ENCODE measurements around the gene HOXA13.

The HOXA13 gene

DNA sequence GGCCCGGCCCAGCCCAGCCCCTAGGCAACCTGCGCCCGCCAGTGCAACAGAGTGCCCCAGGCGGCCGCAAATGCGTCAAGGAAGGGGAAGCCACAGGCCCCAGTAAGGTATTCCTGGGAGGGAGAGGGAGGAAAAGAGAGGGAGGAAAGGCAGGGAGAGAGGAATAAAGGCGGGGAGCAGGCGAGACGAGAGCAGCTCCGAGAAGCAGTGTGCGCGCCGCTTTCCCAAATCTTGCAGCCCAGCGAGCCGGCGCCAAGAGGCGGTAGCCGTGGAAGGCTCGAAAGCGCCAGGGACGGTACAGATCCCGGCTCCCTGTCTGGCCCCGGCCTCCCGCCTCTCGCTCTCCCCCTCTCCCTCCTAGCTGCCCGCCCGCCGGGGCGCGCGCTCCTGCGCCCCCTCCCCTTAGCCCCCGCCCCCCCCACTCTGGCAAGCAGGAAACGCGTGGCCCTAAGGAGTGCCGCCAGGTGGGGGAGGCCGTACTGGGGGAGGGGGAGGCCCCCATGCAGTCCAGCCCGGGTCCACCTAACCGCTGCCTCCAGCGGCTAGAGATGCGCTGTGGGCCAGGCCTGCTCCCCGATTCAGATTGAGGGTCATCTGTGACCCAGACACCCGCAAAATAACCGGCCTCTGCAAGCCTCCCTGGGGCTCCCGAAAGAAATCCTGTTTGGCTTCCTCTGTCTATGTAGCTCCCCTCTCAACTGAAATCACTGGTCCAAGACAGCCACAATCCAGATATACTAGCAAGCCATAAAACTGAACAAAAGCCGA is 30.0 kb downstream of the HOXA13 start:
- Histone ChIP-seq H3K4me3 (ENCODE audit: extremely low read depth, insufficient read depth, low read length, poor library complexity, severe bottlenecking) (peak overlapping the region; percentile 23), H3K4me1 (ENCODE audit: control insufficient read depth, insufficient read depth, low read length, poor library complexity, severe bottlenecking) (peaks cover 5% of the 10 kb centered on the region), H3K36me3 (ENCODE audit: control insufficient read depth, insufficient read depth, low read length) (no peaks in the 10 kb centered on the region), H3K9me3 (ENCODE audit: control insufficient read depth, low read length) (no peaks in the 10 kb centered on the region), H3K27ac (ENCODE audit: low read depth, low read length, severe bottlenecking) (no peak overlapping the region)
- 1 to 2% methylated on average over 25 to 26 of the region's 46 CpGs for WGBS, 2 experiments (ENCODE audit: insufficient coverage in 2 of 2)

DNA sequence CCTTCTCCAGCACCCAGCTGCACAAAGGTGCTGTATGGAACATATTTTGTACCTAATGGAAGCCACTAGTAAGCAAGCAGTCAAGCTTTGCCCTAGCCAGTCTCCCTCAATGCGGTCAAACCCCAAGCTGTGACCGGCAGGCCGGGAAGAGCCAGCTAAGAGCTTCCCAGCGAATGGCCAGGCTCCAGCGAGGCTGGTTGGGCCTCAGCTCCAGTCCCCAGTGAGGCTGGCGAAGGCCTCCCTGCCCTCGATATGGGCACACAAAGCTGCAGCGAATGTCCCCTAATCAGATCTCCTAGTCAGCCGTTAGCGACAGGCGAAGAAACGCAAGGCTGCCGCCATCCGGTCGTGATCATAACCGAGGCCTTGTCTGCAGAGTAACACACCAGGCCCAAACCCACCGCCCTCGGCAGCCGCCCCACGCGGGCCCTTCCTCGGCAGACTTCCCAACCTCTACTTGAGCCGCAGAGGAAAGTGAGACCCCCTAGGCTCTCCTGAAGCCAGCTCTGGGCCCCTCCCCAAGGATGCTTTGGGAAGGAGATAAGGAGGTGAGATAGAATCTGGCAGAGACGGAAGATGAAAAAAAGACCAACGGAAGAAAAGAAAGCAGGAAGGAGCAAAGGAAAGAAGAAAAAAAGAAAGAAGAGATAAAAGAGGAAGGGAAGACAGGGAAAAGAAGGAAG is 31.5 kb downstream of the HOXA13 start:
- no peaks in the 10 kb centered on the region for H3K9me3 ChIP-seq (ENCODE audit: control insufficient read depth, low read length)
- peak overlapping the region; percentile 14 for H3K4me3 ChIP-seq (ENCODE audit: extremely low read depth, insufficient read depth, low read length, poor library complexity, severe bottlenecking)
- 6% methylated on average over 21 to 25 of the region's 25 CpGs for WGBS, 2 experiments (ENCODE audit: insufficient coverage in 2 of 2)
- no peak overlapping the region for H3K27ac ChIP-seq (ENCODE audit: low read depth, low read length, severe bottlenecking)
- peaks cover 2% of the 10 kb centered on the region for H3K4me1 ChIP-seq (ENCODE audit: control insufficient read depth, insufficient read depth, low read length, poor library complexity, severe bottlenecking)
- H3K36me3 ChIP-seq (ENCODE audit: control insufficient read depth, insufficient read depth, low read length) = no peaks in the 10 kb centered on the region

DNA sequence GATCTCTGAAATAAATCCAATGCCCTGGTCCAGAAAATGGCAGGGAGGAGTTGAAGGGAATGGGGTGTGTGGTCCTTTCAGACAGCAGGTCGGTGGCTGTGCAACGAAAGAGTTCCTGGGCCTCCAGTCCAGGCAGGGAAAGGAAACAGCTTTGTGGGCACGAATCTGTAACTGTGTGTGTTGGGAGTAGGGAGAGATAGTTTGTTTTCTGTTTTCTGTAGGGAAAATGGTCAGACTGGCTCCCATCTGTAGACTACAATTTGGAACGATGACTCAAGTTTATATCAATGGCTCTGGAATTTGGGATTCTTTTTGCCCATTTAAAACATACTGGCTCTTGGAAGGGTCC is 32.0 kb downstream of the HOXA13 start:
- H3K4me3 ChIP-seq (ENCODE audit: extremely low read depth, insufficient read depth, low read length, poor library complexity, severe bottlenecking) = no peak overlapping the region
- no peak overlapping the region for H3K27ac ChIP-seq (ENCODE audit: low read depth, low read length, severe bottlenecking)
- H3K9me3 ChIP-seq (ENCODE audit: control insufficient read depth, low read length) = no peaks in the 10 kb centered on the region
- no peaks in the 10 kb centered on the region for H3K36me3 ChIP-seq (ENCODE audit: control insufficient read depth, insufficient read depth, low read length)
- 7 to 20% methylated on average over 2 to 3 of the region's 4 CpGs for WGBS, 2 experiments (ENCODE audit: insufficient coverage in 2 of 2)
- H3K4me1 ChIP-seq (ENCODE audit: control insufficient read depth, insufficient read depth, low read length, poor library complexity, severe bottlenecking) = peaks cover 2% of the 10 kb centered on the region

DNA sequence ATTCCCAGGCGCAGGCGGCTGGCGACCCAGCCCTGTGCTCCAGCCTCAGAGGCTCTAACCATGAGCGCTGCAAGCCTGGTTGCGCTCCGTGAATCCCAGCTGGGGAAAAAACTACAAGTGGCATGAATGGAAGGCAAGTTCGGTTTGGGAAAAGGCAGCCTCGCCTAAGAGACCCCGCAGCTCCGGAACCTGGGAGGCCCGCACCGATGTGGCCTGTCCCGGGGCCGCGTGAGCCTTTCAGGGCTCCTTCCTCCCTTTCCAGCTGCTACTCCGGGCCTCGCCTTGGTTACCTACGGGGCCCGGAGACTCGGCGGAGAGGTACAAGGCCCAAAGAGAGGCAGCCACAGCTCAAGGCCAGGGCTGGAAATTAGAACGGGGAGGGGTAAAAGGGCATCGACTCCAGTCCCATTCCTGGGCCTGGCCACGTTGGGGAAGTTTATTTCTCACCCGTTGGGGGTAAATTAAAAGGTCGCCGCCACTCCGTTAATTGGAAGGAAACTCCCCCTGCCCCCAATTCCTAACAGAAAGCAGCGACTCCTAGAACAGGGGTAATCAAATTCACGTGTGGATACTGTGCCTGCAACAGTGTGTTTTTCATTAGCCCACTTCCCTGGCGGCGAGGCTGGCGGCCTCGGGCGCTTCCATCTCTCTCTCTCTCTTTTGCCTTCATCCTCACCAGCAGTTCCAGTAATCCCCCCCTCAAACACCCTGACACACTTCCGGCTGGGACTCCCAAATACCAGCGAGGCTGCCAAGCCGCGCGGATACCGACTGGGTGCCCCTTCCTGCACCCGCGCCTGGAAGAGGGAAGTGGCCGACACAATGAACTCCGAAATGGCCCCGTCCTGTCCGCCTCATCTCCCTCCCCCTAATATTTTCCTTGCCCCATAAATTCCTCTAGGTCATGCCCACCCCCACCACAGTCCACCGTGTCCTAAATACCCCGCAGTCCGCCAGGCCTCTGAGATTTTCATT is 33.1 kb downstream of the HOXA13 start:
- H3K4me3 ChIP-seq (ENCODE audit: extremely low read depth, insufficient read depth, low read length, poor library complexity, severe bottlenecking) = peak overlapping the region; percentile 11
- peak overlapping the region; percentile 16 for H3K27ac ChIP-seq (ENCODE audit: low read depth, low read length, severe bottlenecking)
- WGBS, 2 experiments (ENCODE audit: insufficient coverage in 2 of 2) = 3 to 6% methylated on average over 37 to 48 of the region's 50 CpGs

DNA sequence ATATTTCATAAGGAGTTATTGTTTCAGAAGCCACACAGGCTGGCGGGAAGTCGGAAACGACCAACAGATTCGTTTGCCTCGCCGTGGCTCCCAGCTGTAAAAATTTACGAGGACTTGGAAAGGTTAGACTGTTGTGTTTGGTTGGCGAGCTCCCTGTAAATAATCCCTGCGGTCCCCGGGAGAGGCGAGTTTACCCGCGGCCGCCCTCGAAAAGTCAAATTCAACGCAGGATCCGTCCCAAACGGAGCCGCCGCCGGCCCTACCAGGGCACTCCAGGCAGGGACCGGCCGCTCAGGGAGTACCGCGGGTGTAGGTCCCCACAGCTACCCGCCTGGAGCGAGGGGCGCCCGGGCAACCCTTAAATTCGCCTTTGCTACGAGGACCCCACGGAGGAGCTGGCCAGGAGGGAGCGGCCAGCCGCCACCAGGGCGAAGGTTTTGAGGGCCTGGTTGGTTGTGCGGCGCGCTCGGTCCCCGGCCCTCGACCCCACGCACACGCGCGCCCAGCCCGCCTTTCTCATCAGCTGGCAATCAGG is 33.8 kb downstream of the HOXA13 start:
- peak overlapping the region; percentile 29 for H3K27ac ChIP-seq (ENCODE audit: low read depth, low read length, severe bottlenecking)
- no peaks in the 10 kb centered on the region for H3K36me3 ChIP-seq (ENCODE audit: control insufficient read depth, insufficient read depth, low read length)
- peaks cover 6% of the 10 kb centered on the region for H3K4me1 ChIP-seq (ENCODE audit: control insufficient read depth, insufficient read depth, low read length, poor library complexity, severe bottlenecking)
- H3K4me3 ChIP-seq (ENCODE audit: extremely low read depth, insufficient read depth, low read length, poor library complexity, severe bottlenecking) = peak overlapping the region; percentile 24
- 5 to 8% methylated on average over 27 to 46 of the region's 46 CpGs for WGBS, 2 experiments (ENCODE audit: insufficient coverage in 2 of 2)
- H3K9me3 ChIP-seq (ENCODE audit: control insufficient read depth, low read length) = no peaks in the 10 kb centered on the region

More for the DNA sequence above, 33.1 kb downstream of the HOXA13 start:
- Histone ChIP-seq H3K9me3 (ENCODE audit: control insufficient read depth, low read length) (no peaks in the 10 kb centered on the region), H3K4me1 (ENCODE audit: control insufficient read depth, insufficient read depth, low read length, poor library complexity, severe bottlenecking) (peaks cover 2% of the 10 kb centered on the region), H3K36me3 (ENCODE audit: control insufficient read depth, insufficient read depth, low read length) (no peaks in the 10 kb centered on the region)

DNA sequence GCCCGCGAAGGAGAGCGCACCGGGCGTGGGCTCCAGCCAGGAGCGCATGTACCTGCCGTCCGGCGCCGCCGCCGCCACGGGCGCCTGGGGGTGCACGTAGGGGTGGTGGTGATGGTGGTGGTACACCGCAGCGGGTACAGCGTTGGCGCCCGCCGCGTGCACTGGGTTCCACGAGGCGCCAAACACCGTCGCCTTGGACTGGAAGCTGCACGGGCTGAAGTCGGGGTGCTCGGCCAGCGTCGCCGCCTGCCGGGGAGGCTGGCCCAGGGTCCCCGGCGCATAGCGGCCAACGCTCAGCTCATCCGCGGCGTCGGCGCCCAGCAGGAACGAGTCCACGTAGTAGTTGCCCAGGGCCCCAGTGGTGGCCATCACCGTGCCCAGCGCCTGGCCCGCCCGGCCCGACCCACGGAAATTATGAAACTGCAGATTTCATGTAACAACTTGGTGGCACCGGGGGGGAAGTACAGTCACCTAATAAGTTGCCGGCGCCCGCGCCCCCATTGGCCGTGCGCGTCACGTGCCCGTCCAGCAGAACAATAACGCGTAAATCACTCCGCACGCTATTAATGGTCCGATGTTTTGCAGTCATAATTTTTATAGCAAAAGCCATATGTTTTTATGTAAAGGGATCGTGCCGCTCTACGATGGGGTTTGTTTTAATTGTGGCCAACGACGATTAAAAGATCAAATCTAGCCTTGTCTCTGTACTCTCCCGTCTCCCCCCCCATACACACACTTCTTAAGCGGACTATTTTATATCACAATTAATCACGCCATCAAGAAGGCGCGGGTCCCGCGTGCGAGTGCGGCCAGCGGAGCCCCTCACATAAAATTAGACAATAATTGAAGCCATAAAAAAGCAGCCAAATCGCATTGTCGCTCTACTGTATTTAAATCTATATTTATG is 34.5 kb downstream of the HOXA13 start, which contains the start of gene HOXA9:
Gene HOXA9 (minus strand): TSS at position 449 of the 907 bp plus-strand sequence. CDS start 80 bp downstream, at position 369.
- 8 to 9% methylated on average over 55 to 63 of the region's 82 CpGs for WGBS, 2 experiments (ENCODE audit: insufficient coverage in 2 of 2)

DNA sequence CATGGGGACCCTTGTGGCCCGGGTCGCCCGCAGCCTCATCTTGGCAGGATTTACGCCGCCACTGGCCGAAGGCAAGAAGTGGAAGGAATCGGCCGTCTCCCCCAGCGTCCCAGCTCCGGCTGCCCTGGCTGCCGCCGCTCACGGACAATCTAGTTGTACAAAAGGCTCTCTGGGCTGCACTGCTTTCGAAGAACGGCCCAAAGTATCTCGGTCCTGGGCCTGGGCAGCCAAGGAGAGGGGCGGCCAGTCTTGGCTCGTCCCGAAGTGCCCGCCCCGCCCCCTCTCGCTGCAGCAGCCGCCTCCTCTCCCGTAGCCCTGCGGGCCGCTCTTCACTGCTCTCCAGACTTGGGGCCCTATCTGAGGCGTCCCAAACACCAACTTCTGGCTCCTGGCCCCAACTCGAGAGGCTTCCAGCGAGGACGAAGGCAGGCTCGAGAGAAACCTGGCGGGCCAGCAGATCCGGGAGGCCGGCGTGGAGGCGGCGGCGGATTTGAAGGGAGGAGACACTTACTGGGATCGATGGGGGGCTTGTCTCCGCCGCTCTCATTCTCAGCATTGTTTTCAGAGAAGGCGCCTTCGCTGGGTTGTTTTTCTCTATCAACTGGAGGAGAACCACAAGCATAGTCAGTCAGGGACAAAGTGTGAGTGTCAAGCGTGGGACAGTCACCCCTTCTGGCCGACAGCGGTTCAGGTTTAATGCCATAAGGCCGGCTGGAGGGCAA is 35.4 kb downstream of the HOXA13 start:
- H3K4me1 ChIP-seq (ENCODE audit: control insufficient read depth, insufficient read depth, low read length, poor library complexity, severe bottlenecking) = peaks cover 7% of the 10 kb centered on the region
- H3K27ac ChIP-seq (ENCODE audit: low read depth, low read length, severe bottlenecking) = no peak overlapping the region
- no peaks in the 10 kb centered on the region for H3K36me3 ChIP-seq (ENCODE audit: control insufficient read depth, insufficient read depth, low read length)
- H3K9me3 ChIP-seq (ENCODE audit: control insufficient read depth, low read length) = no peaks in the 10 kb centered on the region
- H3K4me3 ChIP-seq (ENCODE audit: extremely low read depth, insufficient read depth, low read length, poor library complexity, severe bottlenecking) = peak overlapping the region; percentile 24
- WGBS, 2 experiments (ENCODE audit: insufficient coverage in 2 of 2) = 1 to 2% methylated on average over 44 of the region's 47 CpGs

More for the DNA sequence above, 34.5 kb downstream of the HOXA13 start, which contains the start of gene HOXA9:
- Histone ChIP-seq H3K27ac (ENCODE audit: low read depth, low read length, severe bottlenecking) (peak within 1 kb of the TSS; percentile 29), H3K36me3 (ENCODE audit: control insufficient read depth, insufficient read depth, low read length) (no peaks in the 10 kb centered on the region), H3K4me3 (ENCODE audit: extremely low read depth, insufficient read depth, low read length, poor library complexity, severe bottlenecking) (peak within 1 kb of the TSS; percentile 24), H3K4me1 (ENCODE audit: control insufficient read depth, insufficient read depth, low read length, poor library complexity, severe bottlenecking) (peaks cover 7% of the 10 kb centered on the region), H3K9me3 (ENCODE audit: control insufficient read depth, low read length) (no peaks in the 10 kb centered on the region)

DNA sequence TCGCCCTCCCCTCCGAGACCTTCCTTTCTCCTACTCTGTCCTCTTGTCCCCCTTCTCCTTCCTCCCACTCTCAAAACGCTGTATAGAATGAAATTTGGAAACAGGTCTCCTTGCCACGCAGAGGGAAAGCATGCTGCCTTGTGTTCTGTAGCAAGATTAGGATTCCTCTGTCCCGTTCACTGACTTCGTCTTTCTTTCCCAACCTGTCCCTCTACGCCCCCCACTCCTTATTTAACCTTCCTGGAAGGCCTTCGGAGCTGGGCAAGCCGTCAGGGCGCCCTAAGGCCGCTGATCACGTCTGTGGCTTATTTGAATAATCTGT is 35.9 kb downstream of the HOXA13 start:
- Histone ChIP-seq H3K4me1 (ENCODE audit: control insufficient read depth, insufficient read depth, low read length, poor library complexity, severe bottlenecking) (peaks cover 7% of the 10 kb centered on the region), H3K27ac (ENCODE audit: low read depth, low read length, severe bottlenecking) (no peak overlapping the region), H3K36me3 (ENCODE audit: control insufficient read depth, insufficient read depth, low read length) (no peaks in the 10 kb centered on the region), H3K9me3 (ENCODE audit: control insufficient read depth, low read length) (no peaks in the 10 kb centered on the region), H3K4me3 (ENCODE audit: extremely low read depth, insufficient read depth, low read length, poor library complexity, severe bottlenecking) (peak overlapping the region; percentile 24)
- WGBS, 2 experiments (ENCODE audit: insufficient coverage in 2 of 2) = 4 to 9% methylated on average over 9 to 10 of the region's 12 CpGs

DNA sequence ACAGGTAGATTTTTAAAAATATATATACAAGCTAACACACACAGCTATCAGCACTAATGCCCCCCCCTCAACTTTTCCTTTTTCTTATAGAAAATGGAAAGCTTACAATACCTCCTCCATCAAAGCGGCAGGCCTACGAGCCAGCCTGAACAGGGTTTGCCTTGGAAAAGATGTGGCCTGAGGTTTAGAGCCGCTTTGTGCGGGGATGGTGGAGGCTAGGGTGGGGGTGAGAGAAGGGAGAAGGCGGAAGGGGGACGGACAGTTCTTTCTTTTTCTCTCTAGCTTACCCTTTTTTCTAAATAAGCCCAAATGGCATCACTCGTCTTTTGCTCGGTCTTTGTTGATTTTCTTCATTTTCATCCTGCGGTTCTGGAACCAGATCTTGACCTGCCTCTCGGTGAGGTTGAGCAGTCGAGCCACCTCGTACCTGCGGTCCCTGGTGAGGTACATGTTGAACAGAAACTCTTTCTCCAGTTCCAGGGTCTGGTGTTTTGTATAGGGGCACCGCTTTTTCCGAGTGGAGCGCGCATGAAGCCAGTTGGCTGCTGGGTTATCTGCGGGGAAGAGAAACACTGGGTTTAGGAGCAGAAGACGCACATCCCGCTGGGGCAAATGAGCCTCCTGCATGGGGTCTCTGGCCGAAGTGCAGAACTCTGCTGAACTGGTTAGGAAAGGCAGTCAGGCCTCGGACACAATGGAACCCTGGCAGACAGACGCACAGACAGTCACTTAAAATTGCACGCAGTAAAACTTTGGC is 36.4 kb downstream of the HOXA13 start:
- no peak overlapping the region for H3K27ac ChIP-seq (ENCODE audit: low read depth, low read length, severe bottlenecking)
- peak overlapping the region; percentile 24 for H3K4me3 ChIP-seq (ENCODE audit: extremely low read depth, insufficient read depth, low read length, poor library complexity, severe bottlenecking)
- 16 to 17% methylated on average over 18 of the region's 24 CpGs for whole genome bisulfite sequencing, 2 experiments (ENCODE audit: insufficient coverage in 2 of 2)
- H3K36me3 ChIP-seq (ENCODE audit: control insufficient read depth, insufficient read depth, low read length) = no peaks in the 10 kb centered on the region
- no peaks in the 10 kb centered on the region for H3K9me3 ChIP-seq (ENCODE audit: control insufficient read depth, low read length)
- H3K4me1 ChIP-seq (ENCODE audit: control insufficient read depth, insufficient read depth, low read length, poor library complexity, severe bottlenecking) = peaks cover 7% of the 10 kb centered on the region
